A549 (cell line): ENCODE data around the gene DNAJC5G. TPM values are rescaled to one million over a fixed set of nuclear protein-coding genes. Genes with fewer than 3 reads are reported as not detected.

Experiments
- ATAC-seq, 2 experiments: fragments of 200-7000 bp in 1 of 2; fragments of >200 bp in 1 of 2; cut with Nextera tagmentation in 1 of 2; cut with Tn5 transposase in 1 of 2; 3 replicates each; pipeline versions ENCODE4 v1.8.0 to v1.9.1; 2018 to 2020; ENCODE audit warnings: mild to moderate bottlenecking in 1 of 2, moderate library complexity in 1 of 2
- CTCF ChIA-PET: fragments of 300-600 bp; sonication (Branson Sonifier 250); formaldehyde crosslinking; extraction: SDS; loops from one replicate; lab custom pipeline; 2021; ENCODE audit warnings: antibody characterized with exemption, inconsistent platforms; lab: Yijun Ruan, JAX
- POLR2A ChIA-PET: fragments of 350-600 bp; formaldehyde crosslinking; extraction: SDS; loops from one replicate; lab custom pipeline; 2021; ENCODE audit warnings: antibody characterized with exemption, inconsistent platforms; lab: Yijun Ruan, JAX
- DNase-seq, 2 experiments: peaks; one replicate each; pipeline versions ENCODE4 v3.0.0 to v3.0.0-alpha.2; 2011 to 2016; ENCODE audit warnings: low read depth in 1 of 2, low spot score in 1 of 2
- FAIRE-seq: peaks from 2 replicates; lab custom pipeline; 2011; peaks lifted over from hg19 to GRCh38; lab: Jason Lieb, UNC
- H3K27ac ChIP-seq, 2 experiments: fragments of >200 bp; sonication (Bioruptor Twin); formaldehyde crosslinking; 3 replicates each; pipeline ENCODE4 v1.5.1; 2016 to 2017
- H3K4me1 ChIP-seq: fragments of >200 bp; sonication (Bioruptor Twin); formaldehyde crosslinking; 3 replicates; pipeline ENCODE4 v1.6.1; 2016
- H3K4me2 ChIP-seq: fragments of >200 bp; sonication (Bioruptor Twin); formaldehyde crosslinking; 3 replicates; pipeline ENCODE4 v1.6.1; 2016
- H3K4me3 ChIP-seq: fragments of >200 bp; sonication (Bioruptor Twin); formaldehyde crosslinking; 3 replicates; pipeline ENCODE4 v1.5.1; 2016
- H3K9me3 ChIP-seq: fragments of >200 bp; sonication (Bioruptor Twin); formaldehyde crosslinking; 3 replicates; pipeline ENCODE4 v1.6.1; 2016
- BHLHE40 ChIP-seq: IDR thresholded peaks from 2 replicates; pipeline ENCODE4 v1.6.1; 2012; ENCODE audit warnings: low read depth, low read length, inconsistent platforms
- CBX8 ChIP-seq: fragments of 200-600 bp; sonication (generic); IDR thresholded peaks from 2 replicates; pipeline ENCODE4 v1.6.1; 2016
- CEBPB ChIP-seq, 2 experiments: fragments of >200 bp in 1 of 2; sonication (Bioruptor Twin) in 1 of 2; formaldehyde crosslinking in 1 of 2; IDR thresholded peaks; 2 replicates each; pipeline ENCODE4 v1.6.1; 2012 to 2016
- E2F6 ChIP-seq: IDR thresholded peaks from 2 replicates; pipeline ENCODE4 v1.6.1; 2012; ENCODE audit warnings: low read depth, borderline replicate concordance
- EP300 ChIP-seq, 2 experiments: fragments of >200 bp; sonication (Bioruptor Twin); formaldehyde crosslinking; IDR thresholded peaks; 2 replicates in 1 of 2; 3 replicates in 1 of 2; pipeline ENCODE4 v1.6.1; 2016 to 2017
- ESRRA ChIP-seq: fragments of 150-350 bp; IDR thresholded peaks from 2 replicates; pipeline ENCODE4 v1.6.1; 2014; ENCODE audit warnings: mild to moderate bottlenecking, low read length, borderline replicate concordance
- FOSB ChIP-seq: fragments of 250-450 bp; sonication (Bioruptor Pico); IDR thresholded peaks from 2 replicates; pipeline ENCODE4 v1.5.0; 2020; ENCODE audit warnings: mild to moderate bottlenecking, moderate library complexity
- FOSL2 ChIP-seq, 2 experiments: fragments of 450-650 bp in 1 of 2; fragments of >200 bp in 1 of 2; sonication (Bioruptor Twin) in 1 of 2; formaldehyde crosslinking; IDR thresholded peaks; 2 replicates each; pipeline versions ENCODE4 v1.5.0 to v1.6.1; 2016 to 2020; ENCODE audit warnings: mild to moderate bottlenecking in 1 of 2, moderate library complexity in 1 of 2
- HOXA7 ChIP-seq: fragments of 250-450 bp; sonication (Bioruptor Pico); IDR thresholded peaks from 2 replicates; pipeline ENCODE4 v1.5.0; 2020; ENCODE audit warnings: mild to moderate bottlenecking, moderate library complexity
- JUN ChIP-seq, 2 experiments: fragments of >200 bp; sonication (Bioruptor Twin); formaldehyde crosslinking; IDR thresholded peaks; 2 replicates in 1 of 2; 3 replicates in 1 of 2; pipeline ENCODE4 v1.6.1; 2016 to 2017
- KDM1A ChIP-seq: fragments of 200-600 bp; sonication (generic); IDR thresholded peaks from 2 replicates; pipeline ENCODE4 v1.6.1; 2016; ENCODE audit warnings: low read depth, mild to moderate bottlenecking
- MYC ChIP-seq: IDR thresholded peaks from 2 replicates; pipeline ENCODE4 v1.6.1; 2012; ENCODE audit warnings: mild to moderate bottlenecking, inconsistent platforms, low read length, improper control_type of control experiment, borderline replicate concordance
- PHF8 ChIP-seq: fragments of 200-600 bp; sonication (generic); IDR thresholded peaks from 2 replicates; pipeline ENCODE4 v1.6.1; 2016; ENCODE audit warnings: low read depth, mild to moderate bottlenecking, antibody characterized with exemption, moderate library complexity, borderline replicate concordance
- RAD21 ChIP-seq, 2 experiments: fragments of >200 bp in 1 of 2; sonication (Bioruptor Twin) in 1 of 2; formaldehyde crosslinking in 1 of 2; IDR thresholded peaks in 1 of 2; conservative IDR thresholded peaks in 1 of 2; 2 replicates in 1 of 2; 3 replicates in 1 of 2; pipeline ENCODE4 v1.6.1; 2012 to 2018; ENCODE audit warnings: inconsistent platforms in 1 of 2
- RCOR1 ChIP-seq: fragments of 150-350 bp; IDR thresholded peaks from 2 replicates; pipeline ENCODE4 v1.6.1; 2014; ENCODE audit warnings: antibody characterized with exemption, low read length, low read depth
- RFX5 ChIP-seq: fragments of 450-650 bp; IDR thresholded peaks from 2 replicates; pipeline ENCODE4 v1.7.1; 2014; ENCODE audit warnings: antibody characterized with exemption, mild to moderate bottlenecking, moderate library complexity
- SMC3 ChIP-seq: fragments of >200 bp; sonication (Bioruptor Twin); formaldehyde crosslinking; IDR thresholded peaks from 3 replicates; pipeline ENCODE4 v1.6.1; 2018; ENCODE audit warnings: inconsistent platforms
- WGBS: methylation state at CpG from one replicate; pipeline ENCODE4 v1.1.6; 2017; ENCODE audit errors: missing lambda C conversion rate; 5-methylcytosine and 5-hydroxymethylcytosine counted together
- polyA plus RNA-seq, 4 experiments: library from polyadenylated mRNA; depleted of rRNA in 3 of 4; stranded (reverse); fragments of >200 nt; fragmentation: RNase III in 1 of 4; extraction: RNeasy Plus Mini Kit Qiagen cat#74134 plus additional on column Dnase treatment in 1 of 4; gene quantifications; 2 replicates in 3 of 4; 3 replicates in 1 of 4; pipeline ENCODE4 v1.2.3, GENCODE V29; 2011 to 2017
- TF ChIP-seq, protein P1 (sequence below): fragments of >200 bp; sonication (Bioruptor Twin); formaldehyde crosslinking; IDR thresholded peaks from 3 replicates; pipeline ENCODE4 v1.5.1; 2016
- TF ChIP-seq, protein P2 (sequence below): fragments of 250-450 bp; sonication (Bioruptor Pico); IDR thresholded peaks from 2 replicates; pipeline ENCODE4 v1.5.0; 2021; ENCODE audit warnings: mild to moderate bottlenecking, moderate library complexity, borderline replicate concordance

Gene DNAJC5G
- polyA plus RNA-seq, 2 of the 4 experiments (the other 2 are of a cell fraction), result not detected

- peak overlapping the region; percentile 37 for H3K4me3 ChIP-seq
- DNase-seq, result peak; percentile 80 to 86
- TF ChIP-seq RCOR1, result no peak
- peak in 1 of 2 experiments; percentile 30; a peak in 1 of 5 replicates for TF ChIP-seq JUN (IDR thresholded peaks at IDR 0.05)
- TF ChIP-seq, protein P1, sequence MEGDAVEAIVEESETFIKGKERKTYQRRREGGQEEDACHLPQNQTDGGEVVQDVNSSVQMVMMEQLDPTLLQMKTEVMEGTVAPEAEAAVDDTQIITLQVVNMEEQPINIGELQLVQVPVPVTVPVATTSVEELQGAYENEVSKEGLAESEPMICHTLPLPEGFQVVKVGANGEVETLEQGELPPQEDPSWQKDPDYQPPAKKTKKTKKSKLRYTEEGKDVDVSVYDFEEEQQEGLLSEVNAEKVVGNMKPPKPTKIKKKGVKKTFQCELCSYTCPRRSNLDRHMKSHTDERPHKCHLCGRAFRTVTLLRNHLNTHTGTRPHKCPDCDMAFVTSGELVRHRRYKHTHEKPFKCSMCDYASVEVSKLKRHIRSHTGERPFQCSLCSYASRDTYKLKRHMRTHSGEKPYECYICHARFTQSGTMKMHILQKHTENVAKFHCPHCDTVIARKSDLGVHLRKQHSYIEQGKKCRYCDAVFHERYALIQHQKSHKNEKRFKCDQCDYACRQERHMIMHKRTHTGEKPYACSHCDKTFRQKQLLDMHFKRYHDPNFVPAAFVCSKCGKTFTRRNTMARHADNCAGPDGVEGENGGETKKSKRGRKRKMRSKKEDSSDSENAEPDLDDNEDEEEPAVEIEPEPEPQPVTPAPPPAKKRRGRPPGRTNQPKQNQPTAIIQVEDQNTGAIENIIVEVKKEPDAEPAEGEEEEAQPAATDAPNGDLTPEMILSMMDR, result peak; percentile 97
- TF ChIP-seq FOSB (CRISPR knock-in tag), result no peak
- TF ChIP-seq CEBPB (IDR thresholded peaks at IDR 0.05), result peak in 1 of 2 experiments; percentile 37; a peak in 1 of 4 replicates
- no peak for TF ChIP-seq PHF8
- no peak for TF ChIP-seq BHLHE40
- TF ChIP-seq SMC3, result peak; percentile 96
- TF ChIP-seq FOSL2 (IDR thresholded peaks at IDR 0.05), result no peak
- no peak for TF ChIP-seq FOSL2 (CRISPR knock-in tag; IDR thresholded peaks at IDR 0.05)
- peak; percentile 92 for TF ChIP-seq RAD21 (conservative IDR thresholded peaks at IDR 0.05 in 1 of 2, IDR thresholded peaks at IDR 0.05 in 1 of 2)
- no peak for TF ChIP-seq ESRRA
- TF ChIP-seq, all 56 proteins: peak for 5
- Histone ChIP-seq H3K4me1 (0 out of 3 replicates have a peak, but pooled peaks cover 3% of the 10 kb centered on the region), H3K9me3 (no peaks in the 10 kb centered on the region), H3K27ac (peak overlapping the region; percentile 60 to 83), H3K4me2 (peak overlapping the region; percentile 68)
- ChIA-PET POLR2A (interaction anchor here (0.7 to 1.7 kb wide), 8 partner anchors 10 to 457 kb away, joined by 3 to 8 read pairs (median 4); partner anchors contain the start of genes ATRAID and SLC5A6), CTCF (interaction anchor here (0.6 to 20.5 kb wide), 62 partner anchors 12 to 457 kb away, joined by 3 to 394 read pairs (median 4); partner anchors contain the start of genes ABHD1, AGBL5, DNAJC5G and EIF2B4)
- WGBS, result 11% methylated on average over 25 of the region's 25 CpGs
- FAIRE-seq (peak; percentile 54), ATAC-seq (peak; percentile 47 to 85; a peak in 4 of 6 replicates)
Observed at GRCh38 chr2:27303093-27304025, 28.1 kb downstream of the DNAJC5G start.

GRCh38 chr2:27304488-27305240 is 29.4 kb downstream of the DNAJC5G start:
- H3K4me1 ChIP-seq, result 0 out of 3 replicates have a peak, but pooled peaks cover 3% of the 10 kb centered on the region
- H3K4me3 ChIP-seq, result no peak overlapping the region
- no peaks in the 10 kb centered on the region for H3K9me3 ChIP-seq
- H3K27ac ChIP-seq, result no peak overlapping the region
- no peak overlapping the region for H3K4me2 ChIP-seq
- FAIRE-seq, result no peak
- ChIA-PET CTCF (interaction anchor here (1.4 to 20.5 kb wide), 17 partner anchors 12 to 343 kb away, joined by 3 to 394 read pairs (median 13); partner anchors contain the start of genes DNAJC5G, KHK, MPV17 and SLC30A3), POLR2A (no interaction called here)
- peak in 1 of 2 experiments; percentile 21; a peak in 2 of 6 replicates for ATAC-seq
- 67% methylated on average over 13 of the region's 13 CpGs for WGBS
- DNase-seq, result no peak
- TF ChIP-seq RCOR1, result no peak
- no peak for TF ChIP-seq EP300 (IDR thresholded peaks at IDR 0.05)
- no peak for TF ChIP-seq HOXA7 (CRISPR knock-in tag)
- no peak for TF ChIP-seq RFX5
- TF ChIP-seq, protein P2, sequence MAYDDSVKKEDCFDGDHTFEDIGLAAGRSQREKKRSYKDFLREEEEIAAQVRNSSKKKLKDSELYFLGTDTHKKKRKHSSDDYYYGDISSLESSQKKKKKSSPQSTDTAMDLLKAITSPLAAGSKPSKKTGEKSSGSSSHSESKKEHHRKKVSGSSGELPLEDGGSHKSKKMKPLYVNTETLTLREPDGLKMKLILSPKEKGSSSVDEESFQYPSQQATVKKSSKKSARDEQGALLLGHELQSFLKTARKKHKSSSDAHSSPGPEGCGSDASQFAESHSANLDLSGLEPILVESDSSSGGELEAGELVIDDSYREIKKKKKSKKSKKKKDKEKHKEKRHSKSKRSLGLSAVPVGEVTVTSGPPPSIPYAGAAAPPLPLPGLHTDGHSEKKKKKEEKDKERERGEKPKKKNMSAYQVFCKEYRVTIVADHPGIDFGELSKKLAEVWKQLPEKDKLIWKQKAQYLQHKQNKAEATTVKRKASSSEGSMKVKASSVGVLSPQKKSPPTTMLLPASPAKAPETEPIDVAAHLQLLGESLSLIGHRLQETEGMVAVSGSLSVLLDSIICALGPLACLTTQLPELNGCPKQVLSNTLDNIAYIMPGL, result no peak
- no peak for TF ChIP-seq CBX8
- no peak for TF ChIP-seq FOSB (CRISPR knock-in tag)
- TF ChIP-seq E2F6, result no peak
- no peak for TF ChIP-seq KDM1A
- TF ChIP-seq MYC, result no peak
